Activated CD4-positive, alpha-beta T cell treated with anti-CD3 and anti-CD28 coated beads, Interleukin-10, Interleukin-2, amounts not matched to agents 100 ng/mL and 50 ng/mL, durations not matched to agents 16 hours and 8 hours (primary cell): ENCODE measurements around the gene ARMS2.

Experiments used
- DNase-seq: peaks from one replicate; pipeline ENCODE4 v3.0.0-alpha.2; 2020

Gene ARMS2

DNA sequence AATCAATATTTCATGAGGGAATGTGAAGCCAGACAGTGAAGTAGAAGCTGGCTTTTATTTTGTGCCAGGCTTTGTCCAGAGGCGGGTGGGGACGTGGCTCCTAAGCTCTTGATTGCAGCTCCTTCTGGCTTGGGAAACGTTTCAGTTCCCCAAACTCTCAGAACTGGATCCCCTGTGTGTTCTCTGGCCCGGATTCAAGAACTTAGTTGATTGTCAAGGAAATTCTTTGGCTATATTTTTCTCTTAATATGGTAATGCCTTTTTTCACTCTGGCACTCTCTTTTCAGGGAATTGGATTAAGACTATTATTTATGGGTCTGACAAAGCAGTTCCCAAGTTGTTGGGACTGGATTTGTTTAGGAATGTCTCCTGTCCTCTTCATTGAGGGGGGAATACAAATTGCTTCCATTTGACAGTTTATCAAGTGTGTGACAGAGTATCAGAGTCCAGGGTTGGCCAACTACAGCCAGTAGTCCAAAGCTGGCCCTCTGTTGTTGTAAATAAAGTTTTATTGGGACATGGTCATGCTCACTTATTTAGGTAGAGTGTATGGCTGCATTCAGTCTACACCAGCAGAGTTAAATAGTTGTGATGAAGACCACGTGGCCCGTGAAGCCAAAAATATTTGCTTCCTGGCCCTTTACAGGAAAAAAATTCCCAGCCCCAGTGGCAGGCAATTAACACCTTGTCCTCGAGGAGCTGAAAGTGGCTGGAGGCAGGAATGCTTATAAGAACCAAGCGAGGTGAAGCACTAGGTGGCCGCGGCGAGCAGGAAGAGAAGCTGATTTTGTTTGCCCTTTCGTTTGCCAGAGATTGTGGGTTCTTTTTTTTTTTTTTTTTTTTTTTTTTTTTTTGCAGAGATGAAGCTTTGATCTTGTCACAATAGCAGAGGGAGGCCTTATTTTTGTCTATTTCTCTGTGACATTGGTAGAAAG lies 41.2 kb downstream of the ARMS2 start:
- DNase-seq, result no peak

DNA sequence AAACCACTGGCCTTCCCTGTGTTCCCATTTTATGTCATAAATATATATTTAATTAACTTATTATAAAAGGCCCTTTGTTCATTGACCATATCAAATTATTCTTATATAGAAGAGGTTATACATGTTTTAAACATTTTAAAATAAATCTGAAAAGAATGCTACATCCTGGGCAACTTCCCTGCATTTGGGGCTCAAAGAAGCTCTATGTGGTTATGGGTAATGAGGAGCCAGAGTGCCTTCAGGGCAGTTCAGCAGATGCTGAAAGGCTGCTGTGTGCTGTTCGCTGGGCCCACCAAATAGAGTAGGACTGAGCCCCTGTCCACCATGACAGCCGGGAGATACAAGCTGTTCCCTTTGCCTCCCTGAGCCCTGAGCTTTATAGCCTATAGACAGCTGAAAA lies 42.8 kb downstream of the ARMS2 start:
- no peak for DNase-seq

DNA sequence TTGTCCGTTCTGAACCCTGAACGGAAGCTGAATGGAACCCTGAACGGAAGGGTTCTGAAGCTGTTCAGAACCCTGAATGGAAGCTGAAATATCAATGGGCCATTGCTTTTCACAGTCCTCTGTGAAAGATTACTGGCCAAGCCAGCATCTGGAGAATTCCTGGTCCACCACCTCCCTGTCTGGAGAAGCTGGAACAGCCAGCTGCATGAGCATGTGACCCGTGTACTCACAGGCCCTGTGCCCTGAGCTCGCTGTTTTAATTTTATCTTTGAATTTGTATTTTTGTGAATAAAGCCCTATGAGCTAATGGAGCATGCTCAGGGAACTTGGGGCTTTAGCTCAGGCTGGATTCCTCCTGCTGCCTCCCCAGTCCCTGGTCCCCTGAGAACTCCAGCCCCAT lies 44.1 kb downstream of the ARMS2 start:
- no peak for DNase-seq

DNA sequence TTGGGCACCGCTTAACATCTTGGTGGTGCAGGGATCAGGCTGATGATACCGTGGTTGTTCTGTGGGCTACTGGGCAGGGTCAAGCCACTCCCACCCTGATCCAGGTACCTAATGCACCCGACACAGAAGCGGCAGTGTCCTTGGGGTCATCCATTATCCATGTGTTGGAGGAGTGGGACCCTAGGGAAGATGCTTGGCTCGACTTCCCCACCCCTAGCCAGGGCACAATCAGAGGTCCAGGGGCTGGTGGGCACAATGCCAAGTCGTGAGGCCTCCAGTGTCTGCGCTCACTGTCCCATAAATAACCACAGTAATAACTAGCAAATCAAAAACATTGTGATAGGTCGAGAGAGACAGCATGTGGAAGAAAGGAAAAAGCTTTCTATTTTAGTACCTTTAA lies 44.6 kb downstream of the ARMS2 start:
- no peak for DNase-seq

DNA sequence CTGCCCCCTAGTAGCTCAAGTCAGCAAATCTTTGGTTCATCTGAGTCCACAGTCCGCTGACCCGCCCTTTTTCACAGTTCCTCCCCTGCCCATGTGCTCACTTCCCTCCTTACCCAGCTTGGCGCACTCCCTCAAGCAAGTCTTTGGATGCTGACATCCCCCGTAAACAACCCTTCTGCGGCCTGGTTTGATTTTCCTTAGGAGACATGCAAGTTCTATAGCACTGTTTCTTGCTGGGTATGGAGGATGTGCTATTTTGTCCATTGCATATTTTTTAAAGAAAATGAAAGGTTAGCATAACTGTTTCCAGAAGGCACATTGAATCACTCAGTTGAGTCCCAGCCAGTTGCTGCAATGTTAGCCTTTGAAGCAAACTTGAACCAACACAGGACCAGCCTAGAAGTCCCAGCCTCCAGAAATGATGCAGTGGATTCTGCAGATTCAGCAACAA lies 45.1 kb downstream of the ARMS2 start:
- no peak for DNase-seq

DNA sequence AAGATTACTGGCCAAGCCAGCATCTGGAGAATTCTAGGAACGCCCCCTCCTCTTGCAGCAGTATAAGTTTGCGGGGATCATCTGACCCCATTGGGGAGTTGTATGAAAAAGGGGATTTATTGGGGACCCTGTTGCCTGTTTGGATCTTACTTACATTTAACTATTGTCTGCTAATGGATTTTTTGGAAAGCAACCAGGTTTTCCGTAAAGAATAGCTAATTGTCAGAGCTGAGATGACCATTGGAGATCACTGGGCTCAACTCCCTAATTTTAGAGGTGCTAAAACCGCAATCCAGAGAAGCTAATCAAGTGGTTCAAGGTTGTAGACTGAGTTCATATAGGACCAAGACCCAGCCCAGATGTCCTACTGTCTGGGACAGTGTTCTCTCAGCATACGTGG lies 45.7 kb downstream of the ARMS2 start:
- no peak for DNase-seq

DNA sequence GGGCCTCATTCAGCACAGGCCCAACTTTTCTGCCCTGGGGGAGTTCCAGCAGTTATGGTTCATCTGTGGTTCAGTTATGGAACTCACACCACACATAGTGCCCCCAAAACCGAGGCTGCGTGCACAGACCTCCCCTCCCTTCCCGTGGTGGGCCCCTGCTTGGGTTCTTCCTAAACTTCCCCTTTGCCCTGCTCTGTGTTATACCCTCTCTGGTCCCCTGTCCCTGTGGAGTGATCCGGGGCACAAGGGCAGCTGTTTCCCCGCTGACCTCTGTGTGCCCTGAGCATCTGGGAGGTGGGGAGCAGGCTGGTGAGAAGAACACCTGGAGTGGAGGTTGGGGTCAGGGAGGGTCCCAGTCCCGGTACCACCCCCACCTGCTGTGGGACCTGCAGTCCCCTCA lies 46.3 kb downstream of the ARMS2 start:
- no peak for DNase-seq

DNA sequence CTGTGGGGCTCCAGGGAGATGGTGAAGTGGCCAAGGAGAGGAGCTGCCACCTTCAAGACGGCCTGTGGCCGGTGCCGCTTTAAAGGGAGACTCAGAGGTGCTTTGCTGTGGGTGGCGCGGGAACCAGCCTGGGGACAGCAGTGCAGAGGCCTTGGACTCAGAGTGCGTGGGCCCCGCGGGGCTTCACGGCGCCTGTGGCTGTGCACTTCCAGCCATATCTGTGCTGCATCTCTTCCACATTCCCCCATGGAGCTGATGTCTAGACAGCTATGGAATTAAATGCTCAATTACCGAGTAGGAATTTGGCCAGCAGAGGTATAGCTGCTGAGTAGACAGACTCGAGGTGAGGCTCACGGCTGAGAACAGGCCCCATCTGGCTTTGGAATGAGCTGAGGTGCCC lies 48.6 kb downstream of the ARMS2 start:
- DNase-seq, result no peak

DNA sequence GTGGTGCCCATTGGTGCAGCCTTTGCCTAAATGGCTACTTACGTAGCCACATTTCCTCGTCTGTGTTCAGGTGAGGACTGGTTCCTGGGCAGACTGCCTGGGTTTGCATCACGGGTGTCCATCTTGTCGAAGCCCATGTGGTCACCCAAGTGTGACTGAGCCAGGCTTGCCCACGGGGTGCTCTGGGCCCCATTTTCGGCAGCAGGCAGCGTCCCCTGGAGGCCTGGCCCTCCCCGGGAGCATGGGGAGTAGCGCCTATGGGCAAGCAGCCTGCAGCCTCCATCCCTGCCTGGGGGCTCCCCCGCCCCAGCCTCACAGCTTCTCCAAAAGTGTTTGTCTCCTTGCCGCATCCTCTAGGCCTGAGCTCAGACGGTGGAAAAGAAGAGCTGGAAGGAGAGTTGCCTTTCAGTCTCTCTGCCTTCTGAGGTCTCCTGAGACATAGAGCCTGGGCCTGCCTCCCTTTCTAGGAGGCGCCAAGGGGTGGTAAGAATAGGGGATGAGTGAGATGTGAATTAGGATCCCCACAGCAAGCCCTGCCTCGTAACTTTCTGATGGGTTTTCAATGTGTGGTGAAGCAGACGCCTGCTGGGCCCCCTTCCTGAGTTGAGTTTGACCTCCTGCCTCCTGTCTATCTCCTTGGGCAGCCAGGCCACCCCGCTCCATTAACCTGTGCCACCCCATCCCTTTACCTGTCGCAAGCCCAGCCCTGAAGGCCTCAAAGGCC lies 49.6 kb downstream of the ARMS2 start:
- no peak for DNase-seq

DNA sequence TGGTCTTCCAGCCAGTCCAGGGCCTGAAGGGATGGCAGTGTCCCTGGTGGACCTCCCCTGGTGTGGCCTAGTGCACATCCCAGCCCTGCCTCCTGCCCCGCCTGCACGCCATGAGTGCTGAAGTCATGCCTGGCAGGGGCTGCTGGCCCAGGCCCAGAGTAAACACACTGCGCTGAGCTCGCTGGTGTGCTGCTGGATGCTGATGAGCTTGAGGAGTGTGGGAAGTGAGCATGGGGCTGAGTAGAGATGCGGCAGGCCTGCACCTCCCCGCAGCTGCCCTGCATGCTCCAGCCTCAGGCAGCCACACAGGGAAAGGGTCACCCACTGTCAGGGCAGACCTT lies 50.1 kb downstream of the ARMS2 start:
- DNase-seq, result no peak

DNA sequence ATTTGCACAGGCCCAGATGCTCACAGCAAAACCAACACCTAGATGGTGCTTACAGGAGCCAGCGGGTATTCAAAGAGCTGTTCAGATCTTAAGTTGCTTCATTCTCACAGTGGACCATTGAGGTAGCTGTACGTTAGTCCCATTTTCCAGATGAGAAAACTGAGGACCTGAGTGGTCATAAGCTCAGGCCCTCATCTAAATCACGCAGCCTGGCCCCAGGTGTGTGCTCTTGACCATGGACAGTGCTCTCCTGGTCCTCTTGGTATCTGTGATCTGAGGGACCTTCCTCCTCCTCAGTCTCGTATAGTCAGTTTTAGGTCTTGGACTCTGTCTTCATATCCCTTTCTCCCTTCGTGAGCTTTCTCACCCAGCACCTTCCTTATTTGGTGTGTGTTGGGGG lies 50.6 kb downstream of the ARMS2 start:
- no peak for DNase-seq

DNA sequence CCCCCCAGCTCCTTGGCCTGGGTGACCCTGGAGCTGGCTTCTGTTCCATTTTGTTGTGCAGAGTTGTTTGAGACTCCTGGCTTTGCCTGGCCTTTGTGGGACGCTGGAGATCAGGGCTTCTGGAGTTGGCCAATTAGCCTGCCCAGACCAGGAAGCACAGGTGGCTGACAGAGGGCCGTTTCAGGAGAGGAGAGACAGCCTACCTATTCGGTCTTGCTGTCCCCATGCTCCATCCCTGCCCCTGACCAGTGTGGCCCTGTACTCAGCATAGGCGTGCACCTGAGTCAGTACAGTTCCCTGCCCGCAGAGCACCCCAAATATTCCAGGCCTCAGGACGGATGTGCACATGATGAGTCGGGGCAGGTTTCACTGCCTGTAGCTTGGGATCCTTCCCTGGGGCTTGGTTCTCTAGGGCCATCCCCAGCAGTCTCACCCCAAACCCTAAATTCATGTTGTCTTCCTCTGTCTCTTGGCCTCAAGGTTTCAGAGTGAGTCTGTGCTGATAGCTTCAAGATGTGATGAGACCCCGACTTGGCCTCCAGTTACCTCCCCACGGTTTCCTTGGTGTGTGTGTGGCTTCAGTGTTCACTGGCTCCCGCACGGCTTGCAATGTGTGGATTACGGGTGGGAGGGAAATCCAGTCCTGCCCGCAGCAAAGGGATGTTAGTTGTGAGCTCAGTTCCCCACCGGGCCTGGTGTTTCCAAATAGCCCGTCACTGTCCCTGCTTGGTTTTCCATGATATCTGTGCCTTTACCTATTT lies 51.6 kb downstream of the ARMS2 start:
- DNase-seq, result no peak
